NT2/D1 (cell line): ENCODE results near the gene RDM1.

Experiments used
- YY1 ChIP-seq: IDR thresholded peaks from 2 replicates; pipeline ENCODE4 v1.6.1; 2011; ENCODE audit not compliant: insufficient read length, insufficient read depth
- ZNF274 ChIP-seq: IDR thresholded peaks from 2 replicates; pipeline ENCODE4 v1.6.1; 2011; ENCODE audit warnings: mild to moderate bottlenecking, low read depth, low read length

DNA sequence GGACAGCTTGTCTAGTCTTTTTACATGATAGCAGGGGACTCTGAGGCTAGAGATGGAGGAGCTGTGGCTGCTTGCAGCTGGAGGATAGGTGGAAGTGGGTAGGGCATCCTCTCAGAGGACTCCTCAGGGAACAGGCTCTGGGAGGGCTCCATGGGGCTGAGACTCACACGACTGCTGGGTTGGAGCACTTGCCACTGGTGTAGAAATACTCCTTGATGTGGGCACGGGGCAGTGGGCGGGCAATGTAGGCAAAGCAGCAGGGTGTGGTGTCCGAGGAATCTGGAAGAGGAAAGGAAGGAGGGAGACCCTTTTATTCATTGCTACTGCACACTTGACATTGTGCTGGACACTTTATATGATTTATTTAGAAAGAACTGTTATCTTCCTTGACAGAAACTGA, 52.2 kb downstream of the RDM1 start:
- TF ChIP-seq YY1 (no peak), ZNF274 (no peak)
